GM19438 (cell line): ENCODE data around the gene CACNA1A.
"Not testable (repeated sequence)": the region's sequence is repeated elsewhere in the genome, so short reads cannot be mapped to it uniquely, and the experiment has no call there.

Source experiments
- ATAC-seq: cut with Tn5 transposase; IDR thresholded peaks from one replicate; pipeline ENCODE4 v1.9.1; 2021; ENCODE audit warnings: low read depth; ENCODE audit not compliant: unreplicated experiment

Gene CACNA1A

GRCh38 chr19:13209484-13210338, 296.6 kb downstream of the CACNA1A start:
- ATAC-seq = no peak

- peak; percentile 24 for ATAC-seq
These were observed 297.4 kb downstream of the CACNA1A start for GRCh38 chr19:13208672-13209483.

GRCh38 chr19:13207846-13208671, 298.2 kb downstream of the CACNA1A start:
- peak; percentile 53 for ATAC-seq

DNA sequence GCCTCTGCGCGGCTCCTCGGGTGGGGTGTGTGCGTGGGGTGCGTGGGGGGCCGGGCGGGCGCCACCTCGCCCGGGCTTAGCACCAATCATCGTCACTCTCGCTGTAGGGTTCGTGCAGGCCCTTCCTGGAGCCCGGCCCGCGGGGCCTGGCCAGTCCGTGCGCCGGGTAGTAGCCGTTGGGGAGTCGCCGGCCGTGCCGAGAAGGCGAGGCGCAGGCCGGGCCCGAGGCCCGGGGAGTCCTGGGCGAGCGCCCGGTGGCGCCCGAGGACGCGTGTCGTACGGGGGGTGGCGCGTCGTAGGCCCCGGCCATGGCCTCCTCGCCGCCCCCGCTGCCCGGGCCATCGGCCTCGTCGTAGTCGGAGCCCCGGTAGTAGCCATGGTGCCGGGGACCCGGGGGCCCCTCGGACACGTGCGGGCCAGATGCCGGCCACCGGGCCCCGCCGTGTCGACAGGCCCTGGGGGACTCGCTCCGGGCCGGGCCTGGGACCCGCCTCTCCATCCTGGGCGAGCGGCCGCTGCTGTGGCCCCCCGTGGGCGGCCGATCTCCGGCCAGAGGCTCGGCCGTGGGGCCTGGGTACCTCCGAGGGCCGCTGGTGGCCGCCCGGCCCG, 298.9 kb downstream of the CACNA1A start:
- no peak for ATAC-seq

DNA sequence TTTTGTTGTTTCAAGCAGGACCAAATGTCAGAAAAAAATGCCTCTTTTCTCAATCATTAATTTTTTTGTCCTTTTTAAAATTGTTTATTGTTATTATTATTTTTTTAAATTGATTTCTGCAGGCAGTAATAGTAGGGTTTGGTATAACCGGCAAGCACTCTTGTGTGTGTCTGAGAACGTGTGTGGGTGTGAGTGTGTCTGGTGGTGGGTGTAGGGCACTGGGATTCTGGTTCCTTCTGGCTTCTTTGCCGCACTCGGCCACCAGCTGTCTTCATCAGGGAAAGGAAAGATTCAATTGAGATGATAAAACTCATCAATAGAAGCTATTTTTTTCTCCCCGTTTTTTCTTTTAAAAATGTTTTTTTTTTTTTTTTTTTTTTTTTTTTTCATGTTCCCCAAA, 299.7 kb downstream of the CACNA1A start:
- ATAC-seq = no peak

DNA sequence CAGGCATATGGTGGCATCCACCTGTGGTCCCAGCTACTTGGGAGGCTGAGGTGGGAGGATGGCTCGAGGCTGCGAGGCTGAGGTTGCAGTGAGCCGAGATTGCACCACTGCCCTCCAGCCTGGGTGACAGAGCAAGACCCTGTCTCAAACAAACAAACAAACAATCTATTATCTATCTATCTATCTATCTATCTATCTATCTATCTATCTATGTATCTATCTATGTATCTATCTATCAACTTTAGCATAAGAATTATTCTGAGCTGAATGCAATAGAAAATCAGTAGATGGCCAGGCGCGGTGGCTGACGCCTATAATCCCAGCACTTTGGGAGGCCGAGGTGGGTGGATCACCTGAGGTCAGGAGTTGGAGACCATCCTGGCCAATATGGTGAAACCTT, 304.2 kb downstream of the CACNA1A start:
- ATAC-seq = not testable (repeated sequence)

DNA sequence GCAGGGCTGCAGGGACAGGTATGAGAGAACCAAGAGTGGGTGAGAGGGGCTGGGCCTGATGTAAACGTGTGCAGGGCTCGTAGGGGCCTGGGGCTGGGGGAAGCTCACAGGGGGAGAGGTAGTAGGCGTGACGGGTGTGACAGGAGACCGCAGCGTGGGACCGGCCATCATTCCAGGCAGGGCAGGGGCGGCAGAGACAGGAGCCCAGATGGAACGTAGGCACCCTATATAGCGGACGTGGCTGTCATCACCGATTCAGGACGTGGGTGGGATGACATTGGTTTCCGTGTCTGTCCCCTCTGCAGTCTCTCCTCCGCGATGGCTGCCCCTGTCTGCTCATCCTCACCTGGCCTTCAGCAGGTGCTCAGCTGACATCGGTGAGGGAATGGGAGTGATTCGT, 307.6 kb downstream of the CACNA1A start:
- ATAC-seq = no peak

DNA sequence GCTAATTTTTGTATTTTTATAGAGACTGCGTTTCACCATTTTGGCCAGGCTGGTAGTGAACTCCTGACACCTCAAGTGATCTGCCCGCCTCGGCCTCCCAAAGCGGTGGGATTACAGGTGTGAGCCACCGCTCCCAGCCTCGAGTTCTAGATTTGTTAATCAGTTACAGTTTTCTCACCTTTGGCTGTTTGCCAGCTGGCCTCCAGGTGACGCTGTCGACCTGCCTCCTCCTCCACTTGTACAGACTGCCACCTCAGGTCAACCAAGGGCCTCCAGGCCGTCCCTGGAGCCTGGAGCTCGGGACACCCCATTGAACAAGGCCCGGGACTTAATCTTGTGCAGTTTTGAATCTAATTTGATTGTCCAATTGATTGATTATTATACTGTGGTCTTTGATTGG, 310.6 kb downstream of the CACNA1A start:
- no peak for ATAC-seq

GRCh38 chr19:13190781-13191540, 315.3 kb downstream of the CACNA1A start:
- no peak for ATAC-seq

- ATAC-seq = no peak
These were observed 316.7 kb downstream of the CACNA1A start for GRCh38 chr19:13189600-13189999.

GRCh38 chr19:13187419-13187818, 318.9 kb downstream of the CACNA1A start:
- ATAC-seq = no peak

- ATAC-seq = not testable (repeated sequence)
These were observed 319.6 kb downstream of the CACNA1A start for GRCh38 chr19:13186688-13187087.

DNA sequence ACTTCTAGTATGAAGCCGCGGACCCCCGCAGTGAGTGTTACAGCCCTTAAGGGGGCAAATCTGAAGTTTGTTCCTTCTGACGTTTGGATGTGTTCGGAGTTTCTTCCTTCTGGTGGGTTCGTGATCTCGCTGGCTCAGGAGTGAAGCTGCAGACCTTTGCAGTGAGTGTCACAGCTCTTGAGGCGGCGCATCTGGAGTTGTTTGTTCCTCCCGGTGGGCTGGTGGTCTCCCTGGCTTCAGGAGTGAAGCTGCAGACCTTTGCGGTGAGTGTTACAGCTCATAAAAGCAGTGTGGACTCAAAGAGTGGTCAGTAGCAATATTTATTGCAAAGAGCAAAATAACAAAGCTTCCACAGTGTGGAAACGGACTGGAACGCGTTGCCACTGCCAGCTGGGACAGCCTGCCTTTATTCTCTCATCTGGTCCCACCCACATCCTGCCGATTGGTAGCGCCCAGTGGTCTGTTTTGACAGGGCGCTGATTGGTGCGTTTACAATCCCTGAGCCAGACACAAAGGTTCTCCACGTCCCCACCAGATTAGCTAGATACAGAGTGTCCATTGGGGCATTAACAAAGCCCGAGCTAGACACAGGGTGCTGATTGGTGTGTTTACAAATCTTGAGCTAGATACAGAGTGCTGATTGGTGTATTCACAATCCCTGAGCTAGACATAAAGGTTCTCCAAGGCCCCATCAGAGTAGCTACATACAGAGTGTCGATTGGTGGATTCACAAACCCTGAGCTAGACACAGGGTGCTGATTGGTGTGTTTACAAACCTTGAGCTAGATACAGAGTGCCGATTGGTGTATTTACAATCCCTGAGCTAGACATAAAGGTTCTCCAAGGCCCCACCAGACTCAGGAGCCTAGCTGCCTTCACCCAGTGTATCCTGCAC, 320.3 kb downstream of the CACNA1A start:
- not testable (repeated sequence) for ATAC-seq

- ATAC-seq = not testable (repeated sequence)
These were observed 321.4 kb downstream of the CACNA1A start for GRCh38 chr19:13184926-13185325.

- ATAC-seq = no peak
These were observed 324.4 kb downstream of the CACNA1A start for GRCh38 chr19:13181747-13182388.

GRCh38 chr19:13178291-13178690, 328.0 kb downstream of the CACNA1A start:
- ATAC-seq = not testable (repeated sequence)

GRCh38 chr19:13177584-13177983, 328.7 kb downstream of the CACNA1A start:
- ATAC-seq = not testable (repeated sequence)

- ATAC-seq = no peak
These were observed 329.9 kb downstream of the CACNA1A start for GRCh38 chr19:13176345-13176744.
